Measurements from ENCODE around the gene PTGER4.

GRCh38 chr5:40687321-40687720, 7.6 kb downstream of the PTGER4 start:
- TF ChIP-seq POLR2A (IDR thresholded peaks at IDR 0.05; ENCODE audit: low read depth, low read length) (no peak), TAF1 (IDR thresholded peaks at IDR 0.05; ENCODE audit: borderline replicate concordance, low read depth, low read length) (no peak), POLR2AphosphoS5 (IDR thresholded peaks at IDR 0.05; ENCODE audit: low read depth, low read length) (no peak)

Data from GM12892 (cell line).